ENCODE measurements around the gene SRGAP1.

SRGAP1 gene

DNA sequence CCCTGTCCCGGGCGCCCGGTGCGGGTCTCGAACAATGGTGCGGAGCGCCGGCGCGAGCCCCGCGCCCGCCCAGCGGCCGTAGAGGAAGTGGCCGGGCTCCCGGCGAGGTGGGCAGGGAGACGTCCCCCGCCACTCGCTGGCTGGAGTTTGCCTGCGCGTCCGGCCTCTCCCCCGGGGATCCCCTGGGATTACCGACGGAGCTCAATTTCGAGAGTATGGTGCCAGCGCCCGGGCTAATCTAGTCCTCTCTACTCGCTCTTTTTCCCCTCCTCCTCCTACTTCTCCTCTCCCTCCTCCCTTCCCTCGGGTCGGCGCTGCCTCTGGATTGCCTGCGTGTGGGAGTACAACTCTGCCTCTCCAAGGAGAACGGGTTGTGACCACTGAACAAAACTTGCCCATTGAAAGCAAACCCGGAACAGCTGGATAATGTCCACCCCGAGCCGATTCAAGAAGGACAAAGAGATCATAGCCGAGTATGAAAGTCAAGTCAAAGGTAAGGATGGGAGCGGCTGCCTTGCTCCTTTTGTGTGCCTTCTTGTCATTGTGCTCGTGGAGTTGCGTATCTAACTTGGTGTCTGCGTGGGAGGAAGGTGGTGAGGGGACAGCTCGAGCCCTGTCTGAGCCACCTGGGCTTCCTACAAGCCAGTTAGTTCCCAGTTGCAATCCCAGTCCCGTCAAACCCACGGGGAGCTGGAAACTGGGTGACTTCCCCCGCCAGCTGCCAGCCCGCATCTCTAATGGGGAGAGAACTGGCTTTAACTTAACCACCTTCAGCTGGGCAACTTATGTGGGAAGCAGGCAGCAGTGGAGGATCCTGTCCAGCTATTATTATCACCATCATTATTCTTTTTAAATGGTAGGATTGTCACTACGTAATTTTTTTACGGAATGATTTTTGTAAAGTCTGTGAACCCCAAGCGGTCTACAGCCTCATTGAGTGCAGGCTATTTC lies at the start of gene SRGAP1:
TSS of gene SRGAP1 (plus strand) at position 310 of the 951 bp plus-strand sequence. CDS start at position 427, 117 bp downstream.
- no peak for DNase-seq

DNA sequence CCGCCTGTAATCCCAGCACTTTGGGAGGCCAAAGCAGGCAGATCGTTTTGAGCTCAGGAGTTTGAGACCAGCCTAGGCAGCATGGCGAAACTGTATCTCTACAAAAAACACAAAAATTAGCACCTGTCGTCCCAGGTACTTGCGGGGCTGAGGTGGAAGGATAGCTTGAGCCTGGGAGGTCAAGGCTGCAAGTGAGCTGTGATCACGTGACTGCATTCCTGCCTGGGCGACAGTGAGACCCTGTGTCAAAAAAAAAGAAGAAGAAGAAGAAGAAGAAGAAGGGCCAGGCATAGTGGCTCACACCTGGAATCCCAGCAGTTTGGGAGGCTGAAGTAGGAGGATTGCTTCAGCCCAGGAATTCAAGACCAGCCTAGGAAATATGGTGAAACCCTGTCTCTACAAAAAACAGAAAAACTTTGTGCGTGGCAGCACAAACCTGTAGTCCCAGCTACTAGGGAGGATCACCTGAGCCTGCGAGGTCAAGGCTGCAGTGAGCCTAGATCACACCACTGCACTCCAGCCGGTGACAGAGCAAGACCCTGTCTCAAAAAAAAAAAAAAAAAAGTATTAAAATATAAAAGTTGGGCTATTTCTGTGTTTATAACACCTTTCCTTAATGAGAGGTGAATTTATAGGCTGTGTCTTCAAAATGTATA lies 49.3 kb upstream of the SRGAP1 start:
- DNase-seq = no peak

DNA sequence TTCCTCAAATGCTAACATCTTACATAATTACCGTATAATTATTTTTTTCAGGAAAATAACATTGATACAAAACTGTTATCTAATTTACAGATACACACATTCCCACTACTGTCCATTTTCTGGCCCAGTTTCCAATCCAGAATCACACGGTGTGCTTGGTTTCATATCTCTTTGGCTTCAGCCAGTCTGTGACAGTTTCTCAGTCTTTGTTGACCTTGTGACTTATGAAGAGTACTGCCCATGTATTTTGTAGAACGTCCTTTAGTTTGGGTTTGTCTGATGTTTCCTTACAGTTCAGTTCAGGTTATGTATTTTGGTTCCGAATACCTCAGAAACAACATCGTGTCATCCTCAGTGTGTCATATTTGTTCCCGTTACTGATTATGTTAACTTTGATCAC lies 48.6 kb upstream of the SRGAP1 start:
- DNase-seq = no peak

DNA sequence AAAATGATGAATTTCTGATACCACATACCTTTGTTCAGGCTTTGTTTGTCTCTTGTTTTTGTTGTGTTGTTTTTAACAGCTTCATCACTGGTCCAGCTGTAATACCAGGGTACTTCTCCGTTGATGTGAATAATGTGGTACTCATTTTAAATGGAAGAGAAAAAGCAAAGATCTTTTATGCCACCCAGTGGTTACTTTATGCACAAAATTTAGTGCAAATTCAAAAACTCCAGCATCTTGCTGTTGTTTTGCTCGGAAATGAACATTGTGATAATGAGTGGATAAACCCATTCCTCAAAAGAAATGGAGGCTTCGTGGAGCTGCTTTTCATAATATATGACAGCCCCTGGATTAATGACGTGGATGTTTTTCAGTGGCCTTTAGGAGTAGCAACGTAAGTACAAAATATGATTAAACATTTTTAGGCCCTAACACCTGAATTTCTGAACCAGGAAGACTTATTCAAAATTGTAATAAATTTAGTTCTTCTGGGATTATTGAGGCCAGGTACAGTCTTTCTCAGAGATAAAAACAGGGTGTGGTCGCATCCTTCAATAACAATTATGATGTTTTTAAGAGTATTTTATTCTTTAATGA lies 42.4 kb upstream of the SRGAP1 start:
- DNase-seq = no peak

DNA sequence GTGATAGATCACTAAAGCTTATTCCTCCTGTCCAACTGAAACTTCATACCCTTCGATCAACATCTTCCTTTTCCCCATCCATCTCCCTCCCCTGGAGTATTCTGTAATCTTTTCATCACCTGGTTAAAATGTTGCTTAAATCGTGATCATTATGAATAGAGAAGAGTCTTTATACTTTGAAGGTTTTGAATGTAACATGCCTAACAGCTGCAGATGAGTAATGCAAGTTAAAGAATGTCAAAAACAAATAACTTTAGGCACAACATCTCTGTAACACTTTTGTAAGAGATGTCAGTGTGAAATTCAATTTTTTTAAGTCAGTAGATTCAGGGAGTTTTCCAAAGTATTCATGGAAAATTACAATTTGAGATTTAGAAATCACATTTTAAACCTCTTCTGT lies 39.8 kb upstream of the SRGAP1 start:
- DNase-seq = no peak

DNA sequence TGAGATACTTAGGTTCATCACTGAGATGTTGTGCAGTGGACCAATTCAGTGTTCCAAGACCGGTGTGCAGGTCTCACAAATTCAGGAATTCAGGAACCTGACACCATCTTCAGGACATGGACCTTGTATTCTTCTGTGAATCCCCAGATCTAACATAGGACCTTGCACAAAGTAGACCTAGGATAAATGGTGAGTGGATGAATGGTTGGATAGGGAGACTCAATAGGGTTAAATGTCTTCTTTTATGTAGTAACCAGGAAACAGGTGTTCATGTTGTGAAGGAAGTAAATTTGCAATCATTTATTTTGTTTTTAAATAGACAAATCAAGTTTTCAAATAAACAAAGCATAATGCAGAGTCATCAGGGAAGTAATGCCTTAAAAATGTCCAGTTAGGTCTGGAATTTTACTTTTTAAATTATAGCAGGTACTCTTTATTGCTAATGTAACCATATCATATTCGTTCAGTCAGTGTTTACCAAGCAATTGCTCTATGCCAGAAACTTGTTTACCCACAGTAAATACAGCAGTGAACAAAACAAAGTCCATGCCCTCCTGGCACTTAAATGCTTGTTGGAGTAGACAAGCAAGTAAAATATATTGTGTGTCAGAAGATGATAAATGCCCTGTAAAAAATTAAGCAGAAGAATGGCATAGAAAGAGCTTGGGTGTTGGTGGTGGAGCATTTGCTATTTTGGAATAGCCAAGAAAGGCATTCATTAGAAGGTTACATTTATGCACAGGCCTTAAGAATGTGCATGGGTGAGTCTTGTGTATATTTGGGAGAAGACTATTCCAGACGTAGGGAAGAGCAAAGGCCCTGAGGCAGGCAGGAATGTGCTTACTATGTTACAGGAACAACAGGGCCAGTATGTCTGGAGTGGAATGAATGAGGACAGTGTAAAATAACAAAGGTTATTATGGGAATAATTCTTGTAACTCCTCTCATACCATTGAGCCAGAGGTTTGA lies 38.5 kb upstream of the SRGAP1 start:
- no peak for DNase-seq

DNA sequence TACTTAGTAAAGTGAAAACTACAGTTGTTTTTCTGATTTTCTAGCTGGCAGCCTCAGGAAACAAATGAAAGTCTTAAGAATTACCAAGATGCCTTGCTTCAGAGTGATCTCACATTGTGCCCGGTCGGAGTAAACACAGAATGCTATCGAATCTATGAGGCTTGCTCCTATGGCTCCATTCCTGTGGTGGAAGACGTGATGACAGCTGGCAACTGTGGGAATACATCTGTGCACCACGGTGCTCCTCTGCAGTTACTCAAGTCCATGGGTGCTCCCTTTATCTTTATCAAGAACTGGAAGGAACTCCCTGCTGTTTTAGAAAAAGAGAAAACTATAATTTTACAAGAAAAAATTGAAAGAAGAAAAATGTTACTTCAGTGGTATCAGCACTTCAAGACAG lies 35.9 kb upstream of the SRGAP1 start:
- DNase-seq = no peak

DNA sequence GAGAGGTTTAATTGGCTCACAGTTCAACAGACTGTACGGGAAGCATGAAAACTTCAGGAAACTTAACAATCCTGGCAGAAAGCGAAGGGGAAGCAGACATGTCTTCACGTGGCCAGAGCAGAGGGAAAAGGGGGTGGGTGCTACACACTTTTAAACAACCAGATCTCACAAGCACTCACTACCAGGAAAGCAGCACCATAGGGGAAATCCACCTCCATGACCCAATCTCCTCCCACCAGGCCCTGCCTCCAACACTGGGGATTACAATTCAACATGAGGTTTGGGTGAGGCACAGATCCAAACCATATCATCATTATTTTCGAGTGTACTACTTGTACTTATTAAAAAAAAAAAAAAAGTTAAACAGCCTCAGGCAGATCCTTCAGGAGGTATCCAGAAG lies 34.9 kb upstream of the SRGAP1 start:
- DNase-seq = no peak

DNA sequence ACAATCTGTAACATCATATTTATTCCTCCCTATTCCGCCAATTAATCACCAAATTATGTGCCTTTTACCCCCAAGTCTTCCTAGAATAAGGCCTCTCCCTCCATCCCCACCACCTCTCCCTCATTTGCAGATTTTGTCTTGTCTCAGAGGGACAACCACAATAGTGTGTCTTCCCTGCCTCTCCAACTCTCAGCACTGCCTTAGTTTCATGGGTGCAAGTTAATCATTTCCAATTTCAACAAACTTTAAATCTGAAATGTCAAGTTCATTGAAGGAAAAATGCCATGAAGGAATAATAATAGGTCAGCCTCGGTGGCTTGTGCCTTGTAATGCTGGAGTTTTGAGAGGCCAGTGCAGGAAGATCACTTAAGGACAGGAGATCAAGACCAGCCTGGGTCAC lies 33.2 kb upstream of the SRGAP1 start:
- no peak for DNase-seq

DNA sequence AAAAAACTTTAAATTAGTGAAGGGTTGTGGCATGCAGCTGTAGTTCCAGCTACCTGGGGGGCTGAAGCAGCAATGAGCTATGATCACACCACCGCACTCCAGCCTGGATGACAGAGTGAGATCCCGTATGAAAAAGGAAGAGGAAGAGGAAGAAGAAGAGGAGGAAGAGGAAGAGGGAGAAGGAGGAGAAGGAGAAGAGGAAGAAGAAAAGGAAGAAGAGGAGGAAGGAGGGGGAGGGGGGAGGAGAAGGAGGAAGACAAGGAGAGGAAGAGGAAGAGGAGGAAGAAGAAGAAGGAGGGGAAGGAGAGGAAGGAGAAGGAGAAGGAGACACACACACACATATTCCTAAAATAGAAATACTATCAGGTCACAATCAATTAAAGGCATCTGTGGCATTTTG lies 32.7 kb upstream of the SRGAP1 start:
- DNase-seq = no peak

DNA sequence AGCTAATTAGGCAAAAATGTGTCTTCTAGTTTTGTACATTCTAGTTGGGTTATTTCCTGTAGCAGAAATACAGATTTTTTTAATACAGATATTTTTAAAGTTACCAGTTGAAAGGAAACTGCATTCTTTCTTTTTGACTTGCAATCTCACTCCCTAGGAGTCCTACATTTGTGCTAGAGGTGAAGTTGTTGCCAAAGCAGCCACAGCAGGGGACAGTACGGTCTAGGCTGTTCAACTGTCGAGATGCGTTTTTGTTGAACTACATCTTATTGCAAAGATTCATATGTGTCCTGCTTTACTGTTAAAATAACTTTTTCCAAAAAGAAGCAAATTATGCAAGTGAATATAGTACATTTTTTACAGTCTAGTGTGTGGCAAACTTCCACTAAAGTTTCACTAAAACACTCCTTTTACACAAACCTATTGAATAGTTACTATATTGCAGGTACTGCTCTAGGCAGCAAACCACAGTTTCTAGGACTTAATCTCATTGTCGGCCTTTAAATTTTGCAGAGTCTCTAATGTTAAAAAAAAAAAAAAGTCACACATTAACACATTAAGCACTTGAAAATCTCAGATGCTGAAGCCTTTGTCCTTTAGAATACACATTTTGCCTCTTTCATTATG lies 30.2 kb upstream of the SRGAP1 start:
- no peak for DNase-seq

DNA sequence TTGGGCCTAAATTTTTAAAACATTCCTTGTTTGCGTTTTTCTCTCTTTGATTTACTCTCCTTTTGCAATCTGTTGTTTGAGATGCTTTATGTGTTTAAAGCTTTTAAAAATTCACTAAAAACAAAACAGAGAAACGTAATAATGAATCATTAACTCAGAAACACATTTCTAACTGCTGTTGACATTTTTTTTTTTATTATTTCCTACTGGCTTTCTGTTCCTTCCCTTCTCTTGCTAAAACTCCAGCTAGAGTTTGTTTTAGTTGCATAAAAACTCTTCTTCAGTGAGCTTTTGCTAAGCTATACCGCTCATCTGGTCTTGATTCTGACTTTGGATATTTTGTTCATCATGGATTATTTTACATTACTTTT lies 29.0 kb upstream of the SRGAP1 start:
- no peak for DNase-seq

DNA sequence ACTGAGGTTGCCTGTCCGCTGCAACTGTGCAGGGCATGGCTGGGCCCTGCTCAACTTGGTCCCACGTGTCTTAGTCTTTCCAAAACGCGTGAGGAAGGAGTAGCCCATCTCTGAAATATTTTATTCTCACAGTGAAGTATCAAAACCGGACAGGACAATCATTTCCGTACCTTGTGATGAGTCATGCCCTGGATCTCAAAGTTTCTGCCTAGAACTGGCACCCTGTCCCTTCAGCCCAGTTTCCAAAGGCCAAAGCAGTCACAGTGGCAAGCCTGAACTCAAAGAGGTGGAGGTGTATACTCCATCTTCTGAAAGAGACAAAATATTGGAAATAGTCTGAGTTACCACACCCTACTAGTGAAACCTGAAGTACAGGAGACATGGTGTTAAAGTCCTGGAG lies 28.5 kb upstream of the SRGAP1 start:
- DNase-seq = no peak

DNA sequence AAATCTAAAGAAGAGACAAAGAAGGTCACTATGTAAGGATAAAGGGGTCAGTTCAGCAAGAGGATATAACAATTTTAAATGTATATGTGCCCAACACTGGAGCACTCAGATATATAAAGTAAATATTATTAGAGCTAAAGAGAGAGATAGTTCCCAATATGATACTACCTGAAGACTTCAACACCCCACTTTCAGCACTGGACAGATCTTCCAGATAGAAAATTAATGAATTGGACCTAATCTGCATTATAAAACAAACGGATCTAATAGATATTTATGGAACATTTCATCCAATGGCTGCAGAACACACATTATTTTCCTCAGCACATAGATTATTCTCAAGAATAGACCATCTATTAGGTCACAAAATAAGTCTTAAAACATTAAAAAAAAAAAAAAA lies 24.1 kb upstream of the SRGAP1 start:
- no peak for DNase-seq

DNA sequence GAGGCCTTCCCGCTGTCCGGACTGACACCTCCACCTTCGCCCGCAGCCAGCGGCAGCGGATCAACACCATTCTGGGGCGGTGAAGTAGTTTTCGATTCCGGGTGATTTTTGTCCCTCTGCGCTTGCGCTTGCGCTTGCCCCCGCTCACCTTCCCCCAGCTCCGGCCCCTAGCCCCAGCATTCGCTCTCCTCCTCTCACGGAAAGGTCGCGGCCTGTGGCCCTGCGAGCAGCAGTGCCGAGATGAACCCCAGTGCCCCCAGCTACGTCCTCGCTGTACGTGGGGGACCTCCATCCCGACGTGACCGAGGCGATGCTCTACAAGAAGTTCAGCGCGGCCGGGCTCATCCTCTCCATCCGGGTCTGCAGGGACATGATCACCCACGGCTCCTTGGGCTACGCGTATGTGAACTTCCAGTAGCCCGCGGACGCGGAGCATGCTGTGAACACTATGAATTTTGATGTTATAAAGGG lies 22.7 kb upstream of the SRGAP1 start:
- DNase-seq = no peak

DNA sequence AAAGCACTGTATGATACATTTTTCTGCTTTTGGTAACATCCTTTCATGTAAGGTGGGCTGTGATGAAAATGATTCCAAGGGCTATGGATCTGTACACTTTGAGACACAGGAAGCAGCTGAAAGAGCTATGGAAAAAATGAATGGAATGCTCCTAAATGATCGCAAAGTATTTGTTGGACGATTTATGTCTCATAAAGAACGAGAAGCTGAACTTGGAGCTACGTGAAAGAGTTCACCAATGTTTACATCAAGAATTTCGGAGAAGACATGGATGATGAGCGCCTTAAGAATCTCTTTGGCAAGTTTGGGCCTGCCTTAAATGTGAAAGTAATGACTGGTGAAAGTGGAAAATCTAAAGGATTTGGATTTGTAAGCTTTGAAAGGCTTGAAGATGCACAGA lies 22.1 kb upstream of the SRGAP1 start:
- DNase-seq = no peak

DNA sequence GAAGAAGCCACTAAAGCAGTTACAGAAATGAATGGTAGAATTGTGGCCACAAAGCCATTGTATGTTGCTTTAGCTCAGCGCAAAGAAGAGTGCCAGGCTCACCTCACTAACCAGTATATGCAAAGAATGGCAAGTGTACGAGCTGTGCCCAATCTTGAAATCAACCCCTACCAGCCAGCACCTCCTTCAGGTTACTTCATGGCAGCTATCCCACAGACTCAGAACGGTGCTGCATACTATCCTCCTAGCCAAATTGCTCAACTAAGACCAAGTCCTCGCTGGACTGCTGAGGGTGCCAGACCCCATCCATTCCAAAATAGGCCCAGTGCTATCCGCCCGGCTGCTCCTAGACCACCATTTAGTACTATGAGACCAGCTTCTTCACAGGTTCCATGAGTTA lies 21.5 kb upstream of the SRGAP1 start:
- no peak for DNase-seq

DNA sequence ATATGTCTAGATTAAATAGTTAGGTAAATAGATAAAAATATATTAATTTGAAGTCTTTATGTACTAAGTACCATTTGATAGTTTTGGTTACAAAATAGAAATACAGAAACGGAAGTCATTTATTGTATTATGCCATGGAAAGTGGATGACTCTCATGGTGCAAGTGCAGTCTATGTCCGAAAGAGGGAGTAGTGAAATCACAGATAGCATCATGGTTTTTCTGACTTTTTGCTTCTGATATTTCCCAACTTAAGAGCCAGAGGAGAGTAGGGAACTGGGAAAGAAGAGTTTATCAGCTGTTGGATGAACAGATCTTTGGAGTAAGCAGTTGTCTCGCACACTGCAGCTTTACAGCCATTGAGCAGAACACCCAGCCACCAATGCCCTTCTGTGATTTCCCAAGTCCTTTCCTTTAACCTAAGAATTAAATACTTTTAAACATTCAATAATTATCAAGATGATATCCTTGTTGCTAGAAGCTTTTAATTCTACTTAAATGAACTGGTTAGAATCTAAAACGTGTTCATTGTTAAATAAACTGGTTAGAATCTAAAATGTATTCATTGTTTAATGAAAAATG lies 18.4 kb upstream of the SRGAP1 start:
- DNase-seq = no peak

DNA sequence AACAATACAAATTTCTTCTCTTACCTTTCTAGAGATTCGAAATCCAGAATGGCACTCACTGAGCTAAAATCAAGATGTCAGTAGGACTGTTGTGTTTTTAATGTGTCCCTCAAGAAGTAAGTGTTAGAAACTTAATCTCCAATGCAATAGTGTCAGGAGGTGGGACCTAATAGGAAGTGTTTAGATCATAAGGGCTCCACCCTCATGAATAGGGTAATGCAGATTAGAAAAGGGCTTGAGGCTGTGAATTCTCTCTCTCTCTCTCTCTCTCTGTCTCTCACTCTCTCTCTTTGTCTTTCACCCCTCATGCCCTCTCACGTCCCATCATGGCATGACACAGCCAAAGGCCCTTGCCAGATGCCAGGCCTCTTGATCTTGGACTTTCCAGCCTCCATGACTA lies 15.6 kb upstream of the SRGAP1 start:
- no peak for DNase-seq

DNA sequence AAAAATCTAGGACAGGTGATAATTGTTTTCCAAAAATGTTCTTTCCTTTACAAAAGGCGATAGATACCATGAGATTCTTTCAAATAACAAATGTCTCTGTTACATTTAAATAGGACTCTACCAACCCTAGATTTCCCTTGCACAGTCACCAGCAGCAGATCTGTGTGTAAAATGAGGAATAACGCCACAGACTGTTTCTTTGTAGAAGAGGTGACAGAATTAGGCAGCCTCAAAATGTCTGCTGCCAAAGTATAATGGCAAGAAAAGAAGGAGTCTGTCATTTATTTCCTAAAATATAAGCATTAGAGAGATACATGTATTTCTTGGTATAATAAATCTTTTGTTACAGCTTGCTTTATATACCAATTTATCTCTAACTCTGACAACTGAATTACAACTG lies 8.5 kb upstream of the SRGAP1 start:
- DNase-seq = no peak

DNA sequence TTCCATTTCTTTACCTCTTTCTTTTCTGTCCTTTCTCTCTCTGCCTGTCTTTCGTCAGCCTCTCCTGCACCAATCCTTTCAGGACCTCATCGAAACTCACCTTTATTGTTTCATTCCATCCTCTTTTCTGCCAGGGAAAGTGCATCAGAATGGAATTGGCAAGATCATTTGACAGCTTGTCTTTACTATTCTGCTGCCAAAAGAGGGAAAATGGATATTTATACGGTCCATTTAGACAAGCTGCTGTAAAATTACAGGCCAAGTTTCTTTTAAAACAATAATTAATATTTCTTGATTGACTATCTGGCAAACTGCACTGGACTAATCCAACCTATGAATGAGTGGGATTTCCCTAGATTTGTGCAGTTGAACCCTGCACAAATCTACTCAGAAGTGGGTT lies 7.6 kb upstream of the SRGAP1 start:
- no peak for DNase-seq

DNA sequence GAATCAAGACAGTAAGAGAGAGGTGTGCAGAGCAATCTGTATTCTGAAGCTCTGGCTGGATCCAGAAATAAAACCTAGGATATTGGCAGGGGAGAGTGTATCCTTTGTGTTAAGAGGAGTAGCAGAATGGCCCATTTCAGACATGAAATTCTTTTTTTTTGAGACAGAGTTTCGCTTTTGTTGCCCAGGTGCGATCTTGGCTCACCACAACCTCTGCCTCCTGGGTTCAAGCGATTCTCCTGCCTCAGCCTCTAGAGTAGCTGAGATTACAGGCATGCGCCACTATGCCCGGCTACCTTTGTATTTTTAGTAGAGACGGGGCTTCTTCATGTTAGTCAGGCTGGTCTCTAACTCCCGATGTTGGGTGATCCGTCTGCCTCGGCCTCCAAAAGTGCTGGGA lies 6.1 kb upstream of the SRGAP1 start:
- DNase-seq = no peak

Measured in CD4-positive, alpha-beta T cell treated with Interleukin-17A for 4 hours (primary cell).